ENCODE results near the gene TP53BP2.
A peak's percentile ranks its signal among the peaks of the same experiment; 100 is the strongest.

The TP53BP2 gene

DNA sequence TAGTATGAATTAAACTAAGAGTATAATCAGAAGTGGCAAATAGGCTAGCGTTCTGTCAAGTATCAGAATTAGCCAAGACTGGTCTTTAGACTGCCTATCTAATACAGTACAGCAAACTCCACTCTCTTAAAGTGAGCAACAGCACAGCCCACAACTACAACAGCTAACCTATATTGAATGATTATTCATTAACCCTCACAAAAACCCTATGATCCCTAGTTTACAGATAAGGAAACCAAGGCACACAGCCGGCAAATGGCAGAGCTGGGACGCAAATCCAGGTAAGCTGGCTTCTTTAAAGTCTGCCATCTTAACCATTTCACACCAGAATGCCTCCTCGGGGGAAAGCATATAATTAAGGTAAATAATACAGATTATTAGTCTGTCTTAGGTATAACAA lies 52.0 kb downstream of the TP53BP2 start:
- DNase-seq (ENCODE audit: low spot score) = no peak

DNA sequence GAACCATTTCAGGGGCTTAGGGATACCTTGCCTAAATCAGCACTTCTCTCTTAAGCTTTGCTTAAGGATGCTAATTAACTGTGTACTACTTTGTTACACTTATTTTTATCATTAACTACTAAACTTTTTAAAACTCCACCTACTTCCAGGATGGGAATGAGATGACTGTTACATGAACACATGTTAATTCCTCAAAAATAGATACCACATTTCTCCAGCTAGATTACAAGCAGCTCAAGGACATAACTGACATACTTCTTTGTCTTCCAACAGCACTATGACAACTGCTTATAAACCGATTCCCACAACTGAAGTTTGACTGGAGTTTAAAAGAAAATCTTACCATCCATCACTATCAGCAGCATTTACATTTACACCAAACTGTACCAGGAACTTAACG lies 53.7 kb downstream of the TP53BP2 start:
- DNase-seq (ENCODE audit: low spot score) = no peak

DNA sequence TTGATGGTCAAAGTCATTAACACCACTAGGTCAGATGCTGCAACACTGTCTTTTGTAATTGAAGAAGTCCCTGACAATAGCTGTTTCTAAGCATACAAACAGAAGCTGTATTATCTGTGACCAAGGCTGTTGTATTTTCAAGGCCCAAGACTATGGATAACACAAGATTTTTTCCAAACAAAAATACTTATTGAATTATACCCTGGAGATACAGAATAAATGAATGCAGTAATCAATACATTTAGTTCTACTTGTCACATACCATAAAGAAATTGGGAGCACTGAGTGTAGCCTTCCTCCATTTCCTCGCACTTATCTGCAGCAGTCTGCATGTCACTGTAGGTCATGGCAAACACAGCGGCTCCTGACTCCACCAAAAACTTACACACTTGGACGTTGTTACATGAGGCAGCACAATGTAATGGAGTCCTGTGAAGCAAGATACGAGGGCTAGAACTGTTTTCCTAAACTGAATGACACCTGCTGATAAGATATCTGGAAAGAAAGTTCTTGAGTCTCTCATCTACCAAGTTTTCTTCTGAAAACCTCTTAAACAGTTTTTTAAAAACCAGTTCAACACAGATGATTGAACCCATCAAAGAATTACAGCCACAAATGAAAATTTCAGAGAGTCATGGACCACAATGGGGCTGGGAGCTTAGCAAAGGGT lies 56.9 kb downstream of the TP53BP2 start:
- peak; percentile 42 for DNase-seq (ENCODE audit: low spot score)

DNA sequence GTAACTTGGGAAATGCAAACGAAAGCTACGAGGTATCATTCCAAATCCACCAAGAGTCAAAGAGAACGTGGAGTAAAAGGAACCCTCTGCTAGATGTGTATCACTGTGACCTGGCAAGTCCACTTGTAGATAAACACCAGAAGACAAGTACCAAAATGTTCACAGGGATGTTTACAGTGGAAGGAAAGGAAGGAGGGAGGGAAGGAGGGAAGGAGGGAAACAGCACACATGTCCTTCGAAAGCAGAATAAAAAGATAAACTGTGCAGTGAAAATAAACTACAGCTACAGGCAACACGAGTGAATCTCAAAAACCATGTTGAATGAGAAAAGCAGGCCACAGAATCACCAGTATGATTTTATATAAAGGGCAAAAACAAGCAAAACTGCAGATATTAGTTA lies 59.9 kb downstream of the TP53BP2 start:
- no peak for DNase-seq (ENCODE audit: low spot score)

DNA sequence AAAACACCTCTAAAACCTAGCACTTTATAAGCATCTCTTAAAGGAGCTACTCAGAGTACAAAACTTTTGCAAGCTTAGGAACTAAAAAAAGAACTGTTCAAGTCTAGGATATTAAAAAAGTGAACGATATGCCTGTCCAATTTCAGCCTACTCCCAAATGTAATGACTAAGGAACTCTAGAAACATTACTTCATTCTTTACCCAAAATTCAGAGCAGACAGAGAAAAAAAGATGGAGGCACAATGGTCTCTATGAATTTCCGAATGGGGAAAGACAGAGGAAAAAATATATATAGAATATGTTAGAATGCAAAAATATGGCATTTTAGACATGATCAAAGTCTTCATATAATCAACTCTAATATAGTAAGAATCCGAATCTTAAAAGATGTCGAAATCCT lies 61.2 kb downstream of the TP53BP2 start:
- DNase-seq (ENCODE audit: low spot score) = no peak

DNA sequence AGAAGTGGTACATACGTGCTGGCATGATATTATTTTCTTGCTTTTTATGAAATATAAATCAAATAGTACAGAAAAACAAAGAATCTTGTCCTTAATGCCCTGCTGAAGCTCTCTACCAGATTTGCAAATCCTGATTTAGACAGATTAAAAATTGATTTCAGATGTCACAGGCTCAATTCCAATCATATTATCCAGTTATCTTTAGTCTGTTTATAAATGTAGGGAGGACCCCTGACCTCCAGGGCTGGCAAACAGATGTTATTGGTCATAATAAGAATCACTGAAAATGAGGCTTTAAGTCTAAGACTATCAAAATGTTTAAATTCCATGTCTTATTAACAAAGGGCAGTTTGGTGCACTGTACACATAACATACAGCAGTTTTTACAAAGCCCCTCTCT lies 62.1 kb downstream of the TP53BP2 start:
- DNase-seq (ENCODE audit: low spot score) = no peak

DNA sequence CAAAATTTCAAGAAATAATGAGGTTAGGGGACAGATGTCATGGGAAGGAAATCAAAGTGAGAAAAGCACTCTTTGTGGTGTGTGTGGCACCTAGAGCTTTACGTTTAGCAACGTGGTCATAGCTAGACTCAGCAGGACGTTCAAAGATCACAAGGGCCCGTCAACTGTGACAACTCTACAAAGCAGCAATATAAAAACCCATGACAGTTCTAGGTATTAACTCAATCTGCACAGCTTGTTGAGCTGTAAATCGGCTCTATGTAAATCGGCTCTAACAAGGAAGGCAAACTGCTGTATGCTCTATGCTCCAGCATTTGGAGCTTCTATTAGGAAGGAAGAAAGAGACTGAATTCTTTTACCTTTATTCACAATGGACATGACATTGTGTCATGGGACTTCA lies 64.8 kb downstream of the TP53BP2 start:
- DNase-seq (ENCODE audit: low spot score) = no peak

DNA sequence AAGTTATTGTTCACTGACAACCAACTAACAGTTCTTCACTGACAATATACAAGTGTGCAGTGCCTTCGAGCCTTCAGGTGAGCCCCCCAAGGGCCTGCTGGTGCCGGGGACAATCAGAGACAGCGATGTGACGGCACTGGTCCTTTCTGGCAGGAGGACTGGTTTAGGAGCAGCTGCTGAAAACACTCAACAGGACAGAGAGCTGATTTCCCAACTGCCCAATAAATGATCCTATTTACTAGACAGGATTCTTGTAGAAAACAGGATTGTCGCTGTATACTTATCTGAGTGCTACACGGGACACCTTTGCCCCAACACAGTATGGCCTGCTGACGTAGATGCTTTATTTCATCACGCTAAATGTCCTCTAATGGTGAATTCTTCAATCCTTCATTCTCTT lies 65.4 kb downstream of the TP53BP2 start:
- no peak for DNase-seq (ENCODE audit: low spot score)

DNA sequence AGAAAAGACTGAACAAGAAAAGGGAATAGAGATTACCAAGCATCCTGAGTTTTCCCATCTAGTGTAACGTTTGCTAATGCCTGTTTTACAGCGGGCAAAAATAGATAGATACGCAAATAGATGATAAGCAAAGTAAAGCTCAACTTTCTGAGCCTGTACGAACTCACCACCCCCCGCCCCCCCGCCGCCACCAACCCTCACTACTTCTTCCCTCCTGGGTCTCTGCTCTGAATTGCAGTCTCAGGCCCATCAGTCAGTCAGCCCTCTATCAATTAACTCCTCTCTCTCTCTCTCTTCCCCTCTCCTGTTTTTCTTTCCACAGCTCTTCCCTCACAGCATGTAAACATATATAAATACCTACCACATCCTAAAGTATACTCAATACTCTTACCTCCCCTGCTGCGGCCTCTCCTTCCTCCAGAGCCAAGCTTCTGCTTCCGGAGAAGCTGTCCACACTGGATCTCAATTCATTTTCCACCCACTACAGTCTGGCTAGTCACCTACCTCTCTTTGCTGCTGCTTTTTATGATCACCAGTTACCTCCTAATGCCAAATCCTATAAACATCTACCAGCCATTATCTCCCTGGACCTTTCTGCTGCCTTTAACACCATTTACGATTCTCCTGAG lies 68.8 kb downstream of the TP53BP2 start:
- DNase-seq (ENCODE audit: low spot score) = no peak

DNA sequence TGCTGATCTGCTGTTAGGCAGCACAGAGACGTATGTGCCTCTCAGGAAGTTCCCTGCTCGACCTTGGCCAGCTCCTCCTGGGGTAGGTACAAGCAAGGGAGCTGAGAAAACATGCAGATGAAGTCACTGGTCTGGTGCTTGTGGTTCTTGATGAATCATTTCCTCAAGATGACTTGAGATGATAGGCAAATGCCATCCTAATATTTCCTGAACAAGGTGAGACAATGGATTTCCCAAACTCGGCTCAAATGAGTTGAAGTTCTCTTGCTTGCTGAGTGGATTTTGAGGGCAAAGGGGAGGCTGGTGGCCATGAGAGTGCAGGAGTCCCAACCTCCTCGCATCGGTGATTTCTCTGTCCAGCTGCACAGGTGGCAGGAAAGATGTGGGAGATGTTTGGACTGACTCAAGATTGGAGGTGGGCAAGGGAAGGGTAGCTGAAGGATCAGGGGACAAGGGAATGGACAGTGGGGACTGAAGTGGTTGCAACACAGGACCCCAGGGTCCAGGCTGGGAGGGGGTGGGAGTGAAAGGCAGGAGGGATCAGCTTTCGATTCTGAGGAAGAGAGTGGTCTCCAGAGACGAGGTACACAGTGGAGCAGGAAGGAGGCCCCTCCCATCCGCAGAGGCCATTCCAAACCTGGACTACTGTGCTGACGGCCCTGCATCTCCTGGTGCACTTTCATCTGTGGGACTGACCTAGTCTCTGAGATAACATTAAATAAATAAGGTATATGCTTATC lies 69.5 kb downstream of the TP53BP2 start:
- DNase-seq (ENCODE audit: low spot score) = no peak

DNA sequence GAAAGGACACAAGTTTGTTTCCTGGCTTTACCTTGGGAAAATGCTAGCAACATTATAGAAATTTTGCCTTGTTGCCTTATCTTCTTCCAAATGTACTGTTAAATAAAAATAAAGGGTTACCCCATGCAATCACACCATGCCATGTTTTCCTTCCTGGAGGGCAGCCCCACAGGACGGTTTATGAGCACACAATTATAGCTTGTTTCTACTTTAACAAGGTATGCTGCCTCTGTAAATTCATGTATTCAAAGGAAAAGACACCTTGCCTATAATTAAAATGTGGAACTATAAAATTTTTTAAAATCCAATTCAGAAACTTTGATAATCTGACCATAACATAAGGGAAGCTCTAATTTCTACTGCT lies 70.1 kb downstream of the TP53BP2 start:
- DNase-seq (ENCODE audit: low spot score) = no peak

DNA sequence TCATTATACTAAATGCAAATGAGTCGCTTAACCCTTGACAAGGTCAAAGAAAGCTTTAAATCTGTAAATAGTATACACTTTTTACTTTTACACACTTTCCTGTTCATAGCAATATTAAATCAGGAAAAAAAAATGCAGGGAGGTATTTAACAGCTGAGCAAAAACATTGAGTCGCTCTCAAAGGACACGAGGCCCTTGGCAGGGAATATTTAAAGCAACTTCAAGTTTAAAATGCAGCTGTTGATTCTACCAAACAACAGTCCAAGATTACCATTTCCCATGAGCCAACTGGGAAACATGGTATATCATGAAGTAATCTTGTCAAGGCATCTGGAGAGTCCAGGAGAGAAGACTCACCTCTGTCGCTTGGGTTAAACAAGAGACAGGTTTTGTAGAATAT lies 70.7 kb downstream of the TP53BP2 start:
- no peak for DNase-seq (ENCODE audit: low spot score)

DNA sequence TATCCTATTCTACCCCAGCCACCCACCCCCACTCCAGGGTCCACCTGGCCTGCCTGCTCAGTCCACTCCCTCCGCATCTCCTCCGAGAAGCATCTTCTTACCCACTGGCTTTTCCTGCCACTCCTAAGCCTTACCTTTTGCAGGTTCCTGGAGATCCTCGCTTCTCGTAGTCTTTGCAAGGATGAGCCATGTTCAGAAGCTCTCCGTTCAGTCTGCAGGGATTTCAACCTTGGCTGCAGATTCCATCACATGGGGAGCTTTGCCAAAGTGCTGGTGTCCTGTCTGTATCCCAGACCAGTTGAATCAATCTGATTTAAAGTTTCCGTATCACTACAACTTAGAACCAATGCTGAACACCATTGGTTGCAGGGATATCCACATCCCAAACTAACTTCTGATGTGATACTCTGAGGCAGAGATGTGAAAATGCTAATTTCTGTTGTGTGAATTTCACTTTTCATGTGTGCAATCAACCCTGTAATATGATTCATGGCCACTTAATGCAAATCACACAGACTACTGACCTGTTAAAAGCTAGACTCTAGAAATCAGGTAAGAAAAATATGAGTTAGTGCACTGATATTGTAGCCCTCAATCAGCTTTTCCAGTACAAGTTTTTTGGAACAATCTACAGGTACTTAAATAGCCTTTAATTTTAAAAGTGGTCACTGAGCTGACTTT lies 71.5 kb downstream of the TP53BP2 start:
- DNase-seq (ENCODE audit: low spot score) = no peak

DNA sequence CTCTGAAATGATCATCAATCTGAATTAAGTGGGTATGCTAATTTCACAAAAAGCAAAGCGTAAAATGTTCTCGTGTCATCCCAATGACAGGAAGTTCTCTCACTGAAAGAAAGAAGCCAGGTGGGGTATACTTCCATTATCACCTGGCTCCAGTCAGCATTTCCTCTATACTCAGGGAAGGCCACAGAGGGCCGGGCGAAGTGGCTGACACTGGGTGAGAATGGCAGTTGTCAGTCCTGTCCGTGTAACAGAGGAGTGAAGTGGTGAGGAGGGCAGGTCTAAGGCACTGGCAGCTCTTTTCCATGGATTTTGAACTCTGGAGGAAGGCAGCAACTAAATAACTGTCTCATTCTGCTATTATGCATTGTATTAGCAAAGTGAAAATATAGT lies 73.0 kb downstream of the TP53BP2 start:
- no peak for DNase-seq (ENCODE audit: low spot score)

DNA sequence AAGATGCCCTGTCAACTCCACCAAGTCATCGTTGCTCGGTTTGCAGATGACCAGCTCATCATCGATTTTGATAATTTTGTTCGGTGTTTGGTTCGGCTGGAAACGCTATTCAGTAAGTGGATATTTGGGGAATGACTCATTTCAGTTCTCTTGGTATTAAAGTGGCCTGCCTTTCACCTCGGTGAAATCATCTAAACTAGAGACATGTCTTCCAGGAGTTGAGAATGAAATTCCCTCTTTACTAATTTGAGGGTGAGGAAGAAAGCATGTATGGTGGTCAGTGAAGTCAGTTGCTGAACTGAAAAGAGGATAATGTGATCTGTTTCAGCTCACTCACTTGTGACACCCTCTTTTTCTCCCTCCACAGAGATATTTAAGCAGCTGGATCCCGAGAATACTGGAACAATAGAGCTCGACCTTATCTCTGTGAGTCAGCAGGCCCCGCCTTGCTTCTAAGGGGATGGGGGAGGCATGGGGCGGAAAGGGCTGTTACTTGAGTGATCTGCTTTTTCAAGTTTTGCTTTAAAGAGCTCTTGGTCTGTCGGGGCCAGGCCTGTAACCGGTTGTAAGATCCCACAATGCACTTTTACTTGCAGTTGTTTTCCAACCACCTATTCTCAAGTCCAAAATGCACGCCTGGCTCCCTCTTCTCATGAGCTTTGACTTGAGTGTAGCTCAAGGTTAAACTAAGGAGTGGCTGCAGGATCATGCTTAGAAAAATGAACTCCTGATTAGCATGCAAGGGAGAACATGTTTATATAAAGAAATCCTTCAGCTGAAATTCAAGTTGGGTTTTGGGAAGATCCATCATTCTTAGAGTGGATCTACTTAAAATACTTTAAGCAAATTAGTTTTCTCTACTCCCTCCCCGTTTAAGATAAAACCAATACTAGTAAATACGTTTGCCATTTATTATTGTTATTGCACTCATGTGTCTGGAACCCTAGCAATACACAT lies 73.7 kb downstream of the TP53BP2 start:
- peak; percentile 34 for DNase-seq (ENCODE audit: low spot score)

DNA sequence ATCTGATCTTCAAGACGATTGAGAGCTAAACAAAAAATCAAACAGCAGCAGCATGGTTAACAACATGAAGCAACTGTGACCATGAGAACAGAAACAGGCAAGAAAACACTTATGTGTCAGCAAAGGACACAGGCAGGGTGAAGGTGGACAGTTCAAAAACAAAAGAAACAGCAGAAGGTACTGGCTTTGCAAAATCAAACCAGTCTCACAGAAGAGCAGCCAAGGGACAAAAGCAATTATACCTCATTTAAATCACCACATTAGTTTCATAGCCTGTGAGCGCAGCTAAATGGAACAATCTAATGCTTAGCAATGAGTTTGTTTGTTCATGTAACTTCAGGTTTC lies 74.3 kb downstream of the TP53BP2 start:
- no peak for DNase-seq (ENCODE audit: low spot score)

DNA sequence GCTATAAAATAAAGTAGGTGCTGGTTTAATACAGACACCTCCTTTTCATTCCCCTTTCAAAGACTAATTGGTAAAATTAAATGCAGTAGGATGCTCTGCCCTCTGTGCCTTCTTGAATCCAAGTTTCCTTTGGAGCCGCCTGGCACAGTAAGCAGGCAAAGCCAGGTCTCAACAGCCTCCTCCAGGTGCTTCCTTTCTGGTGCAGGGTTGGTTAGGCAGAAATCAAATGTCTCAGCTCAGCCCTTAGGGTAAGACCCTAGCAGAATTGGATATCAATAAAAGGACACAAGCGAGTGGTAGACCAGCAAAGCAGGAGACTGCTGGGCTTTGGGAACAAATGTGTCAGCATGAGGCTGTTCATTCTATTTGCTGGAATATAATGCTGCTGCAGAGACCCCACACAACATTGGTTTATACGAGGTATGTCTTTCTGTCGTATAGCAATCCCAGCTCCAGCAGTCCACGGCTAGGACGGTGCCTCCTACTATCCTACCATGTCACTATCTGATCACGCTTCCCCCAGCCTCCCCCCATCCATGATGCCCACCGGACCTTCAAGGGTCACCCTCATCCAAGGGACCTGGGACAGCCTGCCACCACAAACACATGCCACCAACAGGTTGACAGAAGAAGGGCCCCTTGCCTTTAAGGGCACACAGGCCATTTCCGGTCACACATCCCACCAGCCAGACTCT lies 75.0 kb downstream of the TP53BP2 start:
- DNase-seq (ENCODE audit: low spot score) = no peak

DNA sequence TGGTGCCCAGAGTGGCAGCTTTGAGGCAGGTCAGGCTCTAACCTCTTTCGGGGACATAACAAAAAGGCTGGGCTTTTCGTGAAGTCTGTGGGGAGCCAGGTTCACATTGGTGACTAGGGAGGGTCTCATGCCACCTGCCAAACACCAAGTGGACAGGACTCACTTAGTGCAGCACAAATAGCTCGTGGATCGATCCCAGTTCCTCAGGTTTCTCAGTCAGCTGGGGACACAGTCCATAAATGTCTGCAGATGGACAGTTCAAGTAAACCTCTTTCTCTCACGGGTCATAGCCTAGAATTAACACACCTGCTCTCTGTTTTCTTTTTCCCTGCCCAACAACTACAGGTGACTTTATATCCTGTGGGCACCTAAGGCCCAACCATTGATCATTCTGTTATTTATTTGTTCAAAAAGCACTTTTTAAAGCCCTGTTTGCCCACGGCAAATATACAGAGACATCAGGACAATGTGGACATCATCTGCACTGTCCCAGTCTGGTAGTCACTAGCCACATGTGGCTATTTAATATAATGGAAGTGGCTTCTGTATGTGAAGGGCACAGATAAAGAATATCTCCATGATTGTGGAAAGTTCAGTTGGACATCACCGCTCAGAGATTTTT lies 79.9 kb downstream of the TP53BP2 start:
- no peak for DNase-seq (ENCODE audit: low spot score)

DNA sequence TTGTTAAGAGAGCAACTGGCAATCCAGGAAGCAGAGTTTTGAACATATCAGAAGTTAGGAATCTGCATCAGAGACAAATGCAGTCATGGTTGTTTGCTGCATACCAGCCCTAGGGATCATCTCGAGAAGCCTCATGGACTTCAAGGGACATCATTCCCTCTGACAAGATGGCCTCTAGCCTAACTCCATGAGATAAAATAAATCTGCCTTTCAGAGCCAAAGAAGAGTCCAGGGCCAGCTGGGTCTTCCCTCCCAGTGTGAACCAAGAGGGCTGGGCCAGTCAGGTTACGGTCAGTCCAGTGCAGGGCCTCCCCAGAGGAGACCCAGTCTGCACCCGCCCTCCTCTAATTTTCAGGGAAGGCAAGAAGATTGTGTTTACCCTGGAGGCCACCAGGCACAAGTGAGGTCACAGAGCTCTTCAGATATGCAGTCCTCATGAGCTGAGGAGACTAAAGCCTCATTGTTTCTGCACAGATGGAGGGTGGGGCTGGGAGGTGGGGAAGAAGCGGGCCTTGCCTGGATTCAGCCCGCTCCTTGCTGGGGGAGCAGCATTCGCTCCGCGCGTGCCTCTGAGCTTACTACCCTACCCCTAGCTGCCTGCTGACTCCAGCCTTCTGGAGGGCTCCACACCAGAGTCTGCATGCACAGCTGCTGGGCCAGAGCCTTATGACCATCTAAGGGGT lies 80.6 kb downstream of the TP53BP2 start:
- peak; percentile 90 for DNase-seq (ENCODE audit: low spot score)

DNA sequence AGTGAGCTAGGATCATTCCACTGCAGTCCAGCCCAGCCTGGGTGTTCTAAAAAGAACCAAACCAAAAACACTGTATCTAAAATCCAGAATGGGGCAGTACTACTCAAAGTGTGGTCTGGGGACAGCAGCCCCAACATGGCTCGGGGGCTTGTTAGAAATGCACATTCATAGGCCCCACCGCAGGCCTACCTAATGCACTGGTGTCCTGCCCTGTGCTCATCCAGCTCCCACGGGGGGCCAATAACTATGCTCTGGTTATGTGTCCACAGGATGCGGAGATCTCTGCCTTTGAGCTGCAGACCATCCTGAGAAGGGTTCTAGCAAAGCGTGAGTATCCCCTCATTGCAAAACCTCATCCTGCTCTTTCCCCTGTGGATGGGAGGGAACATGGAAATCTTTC lies 81.9 kb downstream of the TP53BP2 start:
- DNase-seq (ENCODE audit: low spot score) = no peak
